GM18505 (cell line): Measurements from ENCODE around the gene EXOC2.

ENCODE experiments used
- ATAC-seq: cut with Tn5 transposase; IDR thresholded peaks from one replicate; pipeline ENCODE4 v1.9.1; 2021; ENCODE audit not compliant: unreplicated experiment
- POLR2A ChIP-seq: IDR thresholded peaks from 4 replicates; pipeline ENCODE4 v1.6.1; 2011; ENCODE audit warnings: borderline replicate concordance; ENCODE audit not compliant: insufficient read depth, insufficient read length; ENCODE audit errors: extremely low read depth

The EXOC2 gene

GRCh38 chr6:558959-559358 is 134.0 kb downstream of the EXOC2 start:
- no peak for ATAC-seq
- TF ChIP-seq POLR2A, result no peak

GRCh38 chr6:558089-558488 is 134.8 kb downstream of the EXOC2 start:
- no peak for ATAC-seq
- TF ChIP-seq POLR2A, result no peak

GRCh38 chr6:551829-552350 is 141.0 kb downstream of the EXOC2 start:
- TF ChIP-seq POLR2A, result no peak

GRCh38 chr6:551405-551804 is 141.5 kb downstream of the EXOC2 start:
- no peak for TF ChIP-seq POLR2A
- ATAC-seq, result no peak

More at GRCh38 chr6:551829-552350, 141.0 kb downstream of the EXOC2 start:
- no peak for ATAC-seq

GRCh38 chr6:549906-550305 is 143.0 kb downstream of the EXOC2 start:
- no peak for ATAC-seq
- TF ChIP-seq POLR2A, result no peak

GRCh38 chr6:548517-548916 is 144.4 kb downstream of the EXOC2 start:
- TF ChIP-seq POLR2A, result no peak
- ATAC-seq, result no peak

GRCh38 chr6:548091-548490 is 144.8 kb downstream of the EXOC2 start:
- no peak for ATAC-seq
- TF ChIP-seq POLR2A, result no peak

GRCh38 chr6:540490-540889 is 152.4 kb downstream of the EXOC2 start:
- TF ChIP-seq POLR2A, result no peak

GRCh38 chr6:537114-537513 is 155.8 kb downstream of the EXOC2 start:
- no peak for TF ChIP-seq POLR2A
- ATAC-seq, result no peak

More at GRCh38 chr6:540490-540889, 152.4 kb downstream of the EXOC2 start:
- no peak for ATAC-seq

- ATAC-seq, result no peak
- TF ChIP-seq POLR2A, result no peak
Observed at GRCh38 chr6:530425-530824, 162.5 kb downstream of the EXOC2 start.

- TF ChIP-seq POLR2A, result no peak
- ATAC-seq, result no peak
Observed at GRCh38 chr6:528989-529388, 163.9 kb downstream of the EXOC2 start.

GRCh38 chr6:527989-528673 is 164.8 kb downstream of the EXOC2 start:
- no peak for ATAC-seq
- TF ChIP-seq POLR2A, result no peak

- ATAC-seq, result no peak
- TF ChIP-seq POLR2A, result no peak
Observed at GRCh38 chr6:524803-525202, 168.1 kb downstream of the EXOC2 start.

GRCh38 chr6:520820-521219 is 172.1 kb downstream of the EXOC2 start:
- ATAC-seq, result no peak
- no peak for TF ChIP-seq POLR2A
